Heart left ventricle (tissue), 16 donors: ENCODE results near the gene PRICKLE4. TPM values are rescaled to one million over a fixed set of nuclear protein-coding genes. Genes with fewer than 3 reads are reported as not detected.
"Not testable (repeated sequence)": the region's sequence is repeated elsewhere in the genome, so short reads cannot be mapped to it uniquely, and the experiment has no call there.

ENCODE experiments used
- ATAC-seq, 4 donors: fragments of 200-7000 bp; cut with Tn5 transposase; one replicate each; pipeline ENCODE4 v1.9.1; 2020 to 2022; ENCODE audit warnings: moderate library complexity in 4 of 4, mild to moderate bottlenecking in 3 of 4, moderate number of reproducible peaks in 1 of 4
- DNase-seq, 5 donors: peaks; one replicate each; pipeline ENCODE4 v3.0.0-alpha.2; 2020
- H3K27ac ChIP-seq, 12 donors: fragments of 200-600 bp; sonication (generic) in 4 of 12; one replicate each; pipeline versions ENCODE4 v1.5.0 to v1.8.0; 2016 to 2022; ENCODE audit warnings: mild to moderate bottlenecking in 2 of 12
- H3K27me3 ChIP-seq, 9 donors: fragments of 200-600 bp; sonication (generic) in 2 of 9; one replicate each; pipeline versions ENCODE4 v1.5.1 to v1.8.0; 2016 to 2022; ENCODE audit warnings: mild to moderate bottlenecking in 3 of 9
- H3K36me3 ChIP-seq, 9 donors: fragments of 200-600 bp; sonication (generic) in 2 of 9; one replicate each; pipeline versions ENCODE4 v1.5.0 to v1.8.0; 2018 to 2022; ENCODE audit warnings: mild to moderate bottlenecking in 2 of 9
- H3K4me1 ChIP-seq, 12 donors: fragments of 200-600 bp; sonication (generic) in 4 of 12; one replicate each; pipeline versions ENCODE4 v1.5.0 to v1.8.0; 2016 to 2022; ENCODE audit warnings: mild to moderate bottlenecking in 3 of 12
- H3K4me3 ChIP-seq, 12 donors: fragments of 200-600 bp; sonication (generic) in 4 of 12; one replicate each; pipeline versions ENCODE4 v1.5.0 to v1.8.0; 2017 to 2022; ENCODE audit warnings: mild to moderate bottlenecking in 9 of 12, moderate library complexity in 4 of 12
- H3K9me3 ChIP-seq, 12 donors: fragments of 200-600 bp; sonication (generic) in 4 of 12; one replicate each; pipeline versions ENCODE4 v1.5.0 to v1.8.0; 2016 to 2022; ENCODE audit warnings: mild to moderate bottlenecking in 1 of 12
- POLR2A ChIP-seq, 2 donors: fragments of 450-650 bp; IDR thresholded peaks; one replicate each; pipeline ENCODE4 v1.6.1; 2017; ENCODE audit warnings: antibody characterized with exemption in 2 of 2, mild to moderate bottlenecking in 2 of 2, moderate library complexity in 2 of 2
- WGBS, 4 donors: extraction: QIAGEN DNeasy Blood & Tissue Kit in 2 of 4; methylation state at CpG; one replicate each; pipeline versions ENCODE4 v1.1.5 to v1.1.7; 2013 to 2018; 5-methylcytosine and 5-hydroxymethylcytosine counted together
- intact Hi-C, 10 donors: fragments of 100-400 bp; cut with DNase I; formaldehyde crosslinking; loops; one replicate each; pipeline versions ENCODE4 v1.11.1 to v1.14.2; 2022
- polyA plus RNA-seq, 2 donors: library from polyadenylated mRNA; stranded (reverse); fragments of 200-250 nt; gene quantifications; one replicate each; pipeline ENCODE4 v1.2.3, GENCODE V29; 2013
- total RNA-seq, 9 donors: library from RNA; depleted of rRNA in 2 of 9; stranded (reverse); fragments of >200 nt in 2 of 9; fragmentation: NEBNext Ultra II Directional in 3 of 9; extraction: Animal tissue kit (Norgen Biotek cat#: 25700) in 3 of 9; gene quantifications; one replicate each; pipeline versions ENCODE4 v1.1.0 to v1.2.4, GENCODE V29; 2016 to 2023
- TF ChIP-seq, protein P1 (sequence below), 12 donors: fragments of 200-600 bp; sonication (generic) in 4 of 12; IDR thresholded peaks; one replicate each; pipeline versions ENCODE4 v1.5.0 to v1.8.0; 2018 to 2022; ENCODE audit warnings: antibody characterized with exemption in 12 of 12, mild to moderate bottlenecking in 5 of 12
- donor health status: ischemic (EF 13 %, LVEDD 7.1; RV severe dilation, severe dysfunction).
- donor health status: healthy with polysubstance abuse.
- donor health status: DM: no; HTN: yes; CAD: no.
- donor health status: DM: no; HTN: no; CAD: no.
- donor health status: ischemic (EF 25% LVEDD 6.9; RV normal size, moderate dysfunction).
- donor health status: ischemic (EF 25% LVEDD 5.7; RV mildly dilated, moderate dysfunction).
- donor health status: healthy.
- donor health status: DM: yes; HTN: yes; CAD: no.
- donor health status: ischemic (EF 35%, LVEDD 5.7; RV mildly dilated, moderate dysfunction).
- donor health status: nonischemic (EF 11% LVEDD 7.7; RV severe dilation, severe dysfunction).
- donor health status: DM: yes; HTN: yes; CAD: no.
- donor health status: PGD.
- donor health status: ischemic (EF 29% LVEDD 5.4; RV normal size, mild dysfunction).
- donor health status: nonischemic (EF 23%, LVEDD 6.1; RV moderate dilation, normal function).

The PRICKLE4 gene
- total and polyA plus RNA-seq, 11 donors: 1.1 to 3.9 (median 1.9) TPM

DNA sequence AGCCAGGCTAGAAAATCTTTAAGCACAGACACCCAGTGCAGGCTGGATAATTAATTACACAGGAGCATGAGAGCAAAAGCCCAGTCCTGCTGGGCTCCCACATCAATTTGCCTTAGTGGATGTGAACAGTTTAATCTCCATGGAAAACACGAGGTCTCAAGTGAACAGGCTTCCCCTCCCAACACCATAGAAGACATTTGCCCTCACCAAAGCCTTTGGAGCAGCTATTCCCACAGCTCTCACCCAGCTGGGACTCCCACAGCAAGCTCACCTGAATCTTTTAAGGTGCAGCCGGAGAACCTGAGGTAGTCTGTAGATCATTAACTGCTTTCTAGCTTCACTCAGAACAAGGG, 19.0 kb downstream of the PRICKLE4 start:
- 82 to 95% (median 91%) methylated on average over 2 of the region's 2 CpGs for WGBS, 4 donors
- H3K4me1 ChIP-seq: peaks cover 0 to 8% (median 0%) of the 10 kb centered on the region in 12 donors
- intact Hi-C loops: loop anchor here in 1 of 10 donors (5.0 kb wide), 1 partner anchor 118 kb away; no protein-coding TSS in a partner anchor
- no peak overlapping the region for H3K4me3 ChIP-seq
- H3K36me3 ChIP-seq: peaks cover 0 to 56% (median 31%) of the 10 kb centered on the region in 9 donors
- no peak for TF ChIP-seq POLR2A (IDR thresholded peaks at IDR 0.05)
- TF ChIP-seq, protein P1, sequence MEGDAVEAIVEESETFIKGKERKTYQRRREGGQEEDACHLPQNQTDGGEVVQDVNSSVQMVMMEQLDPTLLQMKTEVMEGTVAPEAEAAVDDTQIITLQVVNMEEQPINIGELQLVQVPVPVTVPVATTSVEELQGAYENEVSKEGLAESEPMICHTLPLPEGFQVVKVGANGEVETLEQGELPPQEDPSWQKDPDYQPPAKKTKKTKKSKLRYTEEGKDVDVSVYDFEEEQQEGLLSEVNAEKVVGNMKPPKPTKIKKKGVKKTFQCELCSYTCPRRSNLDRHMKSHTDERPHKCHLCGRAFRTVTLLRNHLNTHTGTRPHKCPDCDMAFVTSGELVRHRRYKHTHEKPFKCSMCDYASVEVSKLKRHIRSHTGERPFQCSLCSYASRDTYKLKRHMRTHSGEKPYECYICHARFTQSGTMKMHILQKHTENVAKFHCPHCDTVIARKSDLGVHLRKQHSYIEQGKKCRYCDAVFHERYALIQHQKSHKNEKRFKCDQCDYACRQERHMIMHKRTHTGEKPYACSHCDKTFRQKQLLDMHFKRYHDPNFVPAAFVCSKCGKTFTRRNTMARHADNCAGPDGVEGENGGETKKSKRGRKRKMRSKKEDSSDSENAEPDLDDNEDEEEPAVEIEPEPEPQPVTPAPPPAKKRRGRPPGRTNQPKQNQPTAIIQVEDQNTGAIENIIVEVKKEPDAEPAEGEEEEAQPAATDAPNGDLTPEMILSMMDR (IDR thresholded peaks at IDR 0.05): no peak
- no peaks in the 10 kb centered on the region for H3K9me3 ChIP-seq
- H3K27ac ChIP-seq: no peak overlapping the region
- ATAC-seq (no peak), DNase-seq (no peak)
- no peaks in the 10 kb centered on the region for H3K27me3 ChIP-seq

DNA sequence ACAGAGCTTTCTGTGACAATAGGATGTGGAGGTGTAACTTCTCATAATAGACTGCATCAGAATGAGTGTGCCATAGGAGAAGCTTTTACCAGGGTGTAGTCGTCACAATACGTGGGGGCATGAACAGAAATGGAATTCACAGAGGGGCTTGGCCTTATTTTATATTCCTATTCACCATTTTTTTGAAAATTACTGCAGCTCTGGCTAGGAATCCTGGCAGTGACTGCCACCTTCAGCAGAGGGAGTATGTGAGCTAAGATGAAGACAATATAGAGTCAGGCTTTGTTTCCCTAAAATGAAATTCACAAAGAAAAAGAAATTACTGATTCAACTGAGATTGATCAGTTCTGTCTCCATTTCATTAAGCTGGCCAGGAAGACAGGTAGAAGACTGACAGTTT, 20.8 kb downstream of the PRICKLE4 start:
- WGBS, 4 donors: 72 to 78% (median 75%) methylated on average over 2 of the region's 2 CpGs
- no peaks in the 10 kb centered on the region for H3K4me1 ChIP-seq
- ATAC-seq (no peak), DNase-seq (no peak)
- TF ChIP-seq POLR2A (IDR thresholded peaks at IDR 0.05): no peak
- TF ChIP-seq, protein P1 (IDR thresholded peaks at IDR 0.05): peak in 11 of 12 donors; percentile 11 to 46 (median 26)
- intact Hi-C loops: no loop called here
- H3K27me3 ChIP-seq: no peaks in the 10 kb centered on the region
- no peaks in the 10 kb centered on the region for H3K9me3 ChIP-seq
- no peak overlapping the region for H3K4me3 ChIP-seq
- peaks cover 0 to 52% (median 30%) of the 10 kb centered on the region in 9 donors for H3K36me3 ChIP-seq
- H3K27ac ChIP-seq: no peak overlapping the region

DNA sequence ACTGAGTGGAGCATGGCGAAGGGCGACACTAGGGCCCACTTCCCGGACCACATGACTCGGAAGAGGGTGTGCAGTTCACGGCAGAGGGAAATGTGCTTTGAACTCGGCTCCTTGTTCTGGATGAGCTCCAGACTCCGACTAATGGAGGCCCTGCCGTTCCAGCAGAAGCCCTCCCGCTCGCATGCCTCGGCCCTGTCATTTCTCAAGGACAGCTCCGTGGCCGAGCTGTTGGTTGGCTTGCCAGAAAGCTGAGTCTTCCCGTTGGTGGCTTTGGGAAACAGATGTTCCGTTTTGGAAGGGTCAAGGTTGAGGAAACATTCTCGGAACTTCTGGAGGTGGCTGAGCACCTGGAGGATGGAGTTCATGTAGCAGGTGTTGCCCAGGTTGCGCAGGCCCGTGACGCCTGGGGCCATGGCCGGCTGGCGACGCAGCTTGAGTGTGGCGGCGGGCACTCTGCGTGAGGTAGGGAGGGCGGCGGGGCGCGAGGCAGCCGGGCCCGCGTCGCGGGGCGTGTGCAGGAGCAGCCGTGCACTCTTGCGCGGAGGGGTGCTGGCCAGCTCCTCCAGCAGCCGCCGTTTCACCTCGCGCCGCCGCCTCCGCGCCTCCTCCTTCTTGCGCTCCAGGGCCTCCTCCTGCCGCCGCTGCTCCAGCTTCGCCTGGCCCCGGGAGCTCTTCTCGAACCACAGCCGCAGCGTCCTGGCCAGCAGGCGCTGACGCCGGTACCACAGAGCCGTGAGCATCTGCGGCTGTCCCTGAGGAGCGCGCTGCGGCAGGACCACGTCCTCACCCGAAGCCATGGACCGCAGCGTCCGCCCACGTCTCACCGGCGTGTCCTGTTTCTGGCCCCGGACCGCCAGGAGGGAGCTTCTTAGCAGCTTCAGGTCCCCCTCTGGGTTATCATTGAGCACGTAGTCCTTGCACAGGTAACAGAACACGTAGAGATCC, 25.5 kb downstream of the PRICKLE4 start:
- TF ChIP-seq, protein P1 (IDR thresholded peaks at IDR 0.05): no peak
- no peak for TF ChIP-seq POLR2A (IDR thresholded peaks at IDR 0.05)
- H3K27me3 ChIP-seq: no peaks in the 10 kb centered on the region
- WGBS, 4 donors: 92 to 96% (median 94%) methylated on average over 57 to 74 of the region's 74 CpGs
- DNase-seq (no peak), ATAC-seq (peak in 1 of 4 donors; percentile 29)
- no peaks in the 10 kb centered on the region for H3K4me1 ChIP-seq
- intact Hi-C loops: no loop called here
- no peak overlapping the region for H3K4me3 ChIP-seq
- peaks cover 0 to 20% (median 12%) of the 10 kb centered on the region in 9 donors for H3K36me3 ChIP-seq
- H3K9me3 ChIP-seq: no peaks in the 10 kb centered on the region
- no peak overlapping the region for H3K27ac ChIP-seq

DNA sequence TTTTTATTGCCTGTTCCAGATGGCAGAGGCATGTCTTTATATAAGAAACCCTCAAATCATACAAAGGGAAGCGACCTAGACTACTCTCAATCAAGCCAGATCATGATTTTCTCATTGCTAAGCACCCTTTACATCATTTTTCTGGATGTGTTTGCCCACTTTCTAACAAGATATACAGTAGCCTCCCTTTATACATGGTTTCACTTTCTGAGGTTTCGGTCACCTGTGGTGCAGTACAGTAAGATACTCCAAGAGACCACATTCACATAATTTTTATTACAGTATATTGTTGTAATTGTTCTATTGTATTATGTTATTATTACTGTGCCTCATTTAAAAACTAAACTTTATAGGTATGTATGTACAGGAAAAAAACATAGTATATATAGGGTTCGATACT, 30.5 kb downstream of the PRICKLE4 start:
- peaks cover 0 to 13% (median 0%) of the 10 kb centered on the region in 12 donors for H3K4me1 ChIP-seq
- no peak for TF ChIP-seq POLR2A (IDR thresholded peaks at IDR 0.05)
- TF ChIP-seq, protein P1 (IDR thresholded peaks at IDR 0.05): no peak
- WGBS, 4 donors: 95 to 100% (median 97%) methylated on average over 3 of the region's 3 CpGs
- no peaks in the 10 kb centered on the region for H3K27me3 ChIP-seq
- no peak overlapping the region for H3K4me3 ChIP-seq
- H3K27ac ChIP-seq: no peak overlapping the region
- H3K9me3 ChIP-seq: no peaks in the 10 kb centered on the region
- intact Hi-C loops: no loop called here
- no peak for DNase-seq
- ATAC-seq: no peak
- H3K36me3 ChIP-seq: peaks cover 0 to 7% (median 4%) of the 10 kb centered on the region in 9 donors

DNA sequence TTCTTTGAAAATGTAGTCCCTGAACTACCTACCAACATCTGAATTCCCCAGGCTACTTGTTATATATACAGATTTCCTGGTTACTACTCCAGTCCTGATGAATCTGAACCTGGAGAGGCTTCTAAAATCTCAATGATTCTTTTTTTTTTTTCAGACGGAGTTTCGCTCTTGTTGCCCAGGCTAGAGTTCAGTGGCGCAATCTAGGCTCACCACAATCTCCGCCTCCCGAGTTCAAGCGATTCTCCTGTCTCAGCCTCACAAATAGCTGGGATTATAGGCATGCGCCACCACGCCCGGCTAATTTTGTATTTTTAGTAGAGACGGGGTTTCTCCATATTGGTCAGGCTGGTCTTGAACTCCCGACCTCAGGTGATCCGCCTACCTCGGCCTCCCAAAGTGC, 31.4 kb downstream of the PRICKLE4 start:
- H3K27ac ChIP-seq, H3K27me3 ChIP-seq, H3K9me3 ChIP-seq, DNase-seq, H3K36me3 ChIP-seq, ATAC-seq, intact Hi-C loops, H3K4me3 ChIP-seq: not testable (repeated sequence)
- peaks cover 0 to 13% (median 0%) of the 10 kb centered on the region in 12 donors for H3K4me1 ChIP-seq
- 96 to 98% (median 97%) methylated on average over 13 of the region's 13 CpGs for WGBS, 4 donors
